Fibroblast of skin of right quadriceps (primary cell): ENCODE data around the gene REPIN1.

ENCODE experiments used
- DNase-seq: peaks from one replicate; pipeline ENCODE4 v3.0.0-alpha.2; 2013

The REPIN1 gene

GRCh38 chr7:150368096-150368883 lies at the start of gene REPIN1:
Gene REPIN1 (plus strand): TSS chr7:150368822. CDS start chr7:150369712, 890 bp downstream.
- peak; percentile 82 for DNase-seq

DNA sequence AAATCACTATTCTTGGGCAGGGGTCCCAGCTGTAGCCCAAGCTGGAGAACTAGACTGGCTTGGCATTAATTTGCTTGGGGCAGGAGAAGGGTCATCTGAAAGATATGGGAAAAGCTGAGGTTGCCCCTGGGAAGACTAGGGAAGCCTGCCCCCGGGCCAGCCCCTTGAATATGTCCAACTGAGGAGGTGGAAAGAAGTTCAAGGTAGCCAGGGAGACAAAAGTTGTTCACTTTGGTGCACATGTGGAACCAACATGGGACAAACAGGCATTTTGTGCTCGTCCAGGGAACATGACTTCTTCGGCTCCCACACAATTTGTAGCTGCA lies 46.9 kb upstream of the REPIN1 start:
- no peak for DNase-seq

GRCh38 chr7:150322114-150322832 lies 46.3 kb upstream of the REPIN1 start:
- no peak for DNase-seq

DNA sequence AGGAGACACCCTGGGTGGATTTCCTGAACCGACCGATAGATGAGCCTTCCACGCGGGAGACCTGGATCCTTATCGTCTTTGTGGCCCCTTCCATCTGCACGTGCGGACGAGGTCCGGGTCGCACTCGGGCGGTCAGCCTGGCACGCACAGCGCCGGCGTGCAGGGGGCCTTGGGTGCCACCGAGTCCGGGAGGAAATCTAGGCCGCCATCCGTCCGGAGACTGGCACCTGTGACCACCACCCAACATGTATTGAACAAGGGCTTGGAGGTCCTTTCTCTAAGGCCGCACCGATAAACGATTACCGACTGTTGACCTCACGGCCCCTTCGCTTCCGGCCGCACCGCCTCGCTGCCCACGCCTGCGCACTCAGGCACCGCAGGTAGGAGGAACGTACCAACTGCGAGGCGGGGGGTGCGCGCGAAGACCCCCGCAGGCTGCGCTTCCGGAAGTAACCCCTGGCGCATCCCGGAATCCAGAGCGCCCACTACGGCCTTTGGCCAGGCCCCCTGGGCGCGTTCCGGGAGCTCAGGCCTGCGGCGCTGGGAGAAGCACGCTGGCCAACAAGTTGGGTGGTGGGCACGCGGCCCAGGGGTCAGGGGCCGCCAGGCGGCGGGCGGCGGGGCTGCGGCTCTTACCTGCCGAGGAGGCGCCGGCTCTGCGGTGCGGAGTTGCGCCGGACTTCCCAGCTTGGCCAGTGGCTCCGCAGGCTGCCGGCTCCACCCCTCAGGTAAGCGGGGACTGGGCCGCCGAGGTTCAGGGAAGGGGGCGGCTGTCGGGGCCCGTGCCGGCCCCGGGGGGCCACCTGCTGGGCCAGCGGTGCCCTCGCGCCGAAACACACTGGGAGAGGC lies 45.6 kb upstream of the REPIN1 start, which contains the start of the genes ACTR3C and LRRC61:
TSS of gene ACTR3C (minus strand) at position 713 of the 849 bp plus-strand sequence. CDS start 28,249 bp downstream, outside the sequence.
TSS of gene LRRC61 (plus strand) at position 523 of the 849 bp plus-strand sequence. CDS start 13,507 bp downstream, outside the sequence.
- DNase-seq: peak; percentile 10

DNA sequence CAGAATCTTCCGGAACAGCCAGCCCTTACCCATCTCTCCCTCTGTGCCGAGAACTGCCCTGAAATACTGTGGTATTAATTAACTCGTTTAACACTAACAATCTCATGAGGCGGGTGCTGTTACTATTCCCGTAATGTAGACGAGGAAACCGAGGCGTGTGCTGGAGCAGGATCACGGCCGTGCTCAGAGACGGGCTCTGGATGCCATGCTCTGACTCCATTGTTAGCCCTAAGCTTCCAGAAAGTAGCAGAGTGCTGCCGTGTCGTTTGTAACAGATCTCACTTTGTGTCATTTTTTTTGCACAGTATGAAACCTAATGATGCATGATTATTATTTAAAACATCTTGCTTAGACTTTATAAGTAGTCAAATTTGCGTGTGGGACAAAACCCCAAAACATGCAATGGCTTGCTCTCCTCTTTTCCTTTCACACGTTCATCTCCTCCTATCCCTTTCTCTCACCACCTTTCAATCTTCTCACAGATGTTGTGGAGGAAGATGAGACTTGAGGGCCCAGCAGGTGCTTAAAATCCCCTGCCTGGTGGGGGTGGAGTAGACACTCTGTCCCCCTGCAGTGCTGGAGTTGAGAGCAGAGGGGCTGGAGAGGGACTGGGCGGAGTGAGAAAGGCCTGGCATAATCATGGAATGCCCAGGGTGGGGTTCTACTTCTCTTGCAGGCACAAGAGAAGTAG lies 44.8 kb upstream of the REPIN1 start:
- DNase-seq: no peak

DNA sequence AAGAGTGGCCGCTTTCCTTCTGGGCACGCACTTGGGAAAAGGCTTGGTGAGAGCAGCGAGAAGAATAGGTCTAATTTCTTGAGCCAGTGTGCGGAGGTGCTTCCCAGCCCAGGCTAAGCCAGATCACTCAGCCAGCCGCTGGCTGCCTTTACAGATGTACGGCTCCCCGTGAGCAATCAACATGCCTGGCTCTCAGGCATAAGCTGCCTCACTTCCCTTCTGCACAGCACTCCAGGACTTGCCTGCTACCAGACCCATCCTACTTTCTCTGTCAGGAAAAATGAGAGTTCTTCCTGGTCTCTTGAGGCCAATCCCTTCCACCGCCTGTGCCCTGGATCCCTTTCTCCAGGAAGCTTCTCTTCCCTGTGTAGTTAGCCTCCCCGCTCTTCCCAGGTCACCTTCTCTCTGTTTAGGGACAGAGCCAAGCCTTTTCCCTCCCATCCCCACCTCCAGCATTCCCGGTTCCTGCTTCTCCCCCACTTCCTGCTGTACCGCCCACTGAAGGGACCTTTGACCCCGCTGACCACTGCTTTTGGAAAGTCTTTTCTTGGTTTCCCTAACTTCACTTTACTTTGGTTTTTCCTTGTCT lies 44.2 kb upstream of the REPIN1 start:
- no peak for DNase-seq

DNA sequence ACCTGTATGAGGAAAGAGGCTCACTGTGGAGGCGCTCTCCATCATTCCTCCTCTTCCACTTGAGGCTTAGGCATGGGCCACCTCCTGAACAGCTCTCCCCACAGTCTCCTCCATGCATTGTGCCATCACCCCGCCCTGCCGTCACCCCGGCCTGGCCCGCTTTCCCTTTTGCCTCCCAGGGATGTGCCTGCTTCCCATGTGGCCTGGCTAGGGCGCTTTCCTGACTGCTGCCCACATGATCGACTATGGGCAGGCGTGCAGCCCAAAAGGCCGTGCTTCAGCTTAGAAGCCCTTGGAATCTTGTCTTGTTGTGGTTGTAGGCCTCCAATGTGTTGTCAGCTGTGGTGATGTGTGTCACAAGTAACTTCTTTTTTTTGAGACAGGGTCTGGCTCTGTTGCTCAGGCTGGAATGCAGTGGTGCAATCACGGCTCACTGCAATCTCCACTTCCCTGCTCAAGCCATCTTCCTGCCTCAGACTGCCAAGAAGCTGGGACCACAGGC lies 43.5 kb upstream of the REPIN1 start:
- DNase-seq: peak; percentile 17

DNA sequence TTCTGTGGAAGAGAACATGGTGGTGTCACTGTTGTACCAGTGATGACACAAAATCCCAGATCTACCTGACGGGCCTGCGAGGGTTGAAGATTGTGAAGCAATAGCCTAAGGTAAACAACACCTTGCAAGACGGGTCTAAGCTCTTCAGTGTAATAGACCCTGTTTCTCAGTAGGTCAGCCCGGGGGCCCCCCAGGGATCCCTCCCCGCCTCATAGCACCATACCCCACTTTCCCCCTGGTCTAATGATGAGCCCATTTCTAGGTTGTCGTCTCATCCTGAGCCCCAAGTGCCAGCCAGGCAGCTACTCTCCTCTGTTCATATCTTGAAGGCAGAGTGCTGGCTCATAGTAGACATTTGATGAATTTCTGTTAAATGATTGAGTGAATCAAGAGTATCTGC lies 42.7 kb upstream of the REPIN1 start:
- DNase-seq: no peak

GRCh38 chr7:150326657-150327268 lies 41.9 kb upstream of the REPIN1 start:
- no peak for DNase-seq

DNA sequence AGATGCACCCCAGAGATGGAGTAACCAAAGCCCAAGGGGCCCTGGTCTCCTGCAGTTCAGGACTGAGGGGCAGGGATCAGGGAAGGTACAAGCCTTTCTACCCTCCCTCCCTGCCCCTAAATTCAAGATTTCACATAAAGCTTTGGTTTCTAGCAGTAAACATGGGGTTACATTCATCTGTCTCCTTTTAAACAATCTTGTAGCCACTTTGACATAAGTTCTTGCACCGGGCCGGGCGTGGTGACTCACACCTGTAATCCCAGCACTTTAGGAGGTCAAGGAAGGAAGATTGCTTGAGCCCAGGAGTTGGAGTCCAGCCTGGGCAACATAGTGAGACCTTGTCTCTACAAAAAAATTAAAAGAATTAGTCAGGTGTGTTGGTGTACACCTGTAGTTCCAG lies 41.3 kb upstream of the REPIN1 start:
- DNase-seq: no peak

DNA sequence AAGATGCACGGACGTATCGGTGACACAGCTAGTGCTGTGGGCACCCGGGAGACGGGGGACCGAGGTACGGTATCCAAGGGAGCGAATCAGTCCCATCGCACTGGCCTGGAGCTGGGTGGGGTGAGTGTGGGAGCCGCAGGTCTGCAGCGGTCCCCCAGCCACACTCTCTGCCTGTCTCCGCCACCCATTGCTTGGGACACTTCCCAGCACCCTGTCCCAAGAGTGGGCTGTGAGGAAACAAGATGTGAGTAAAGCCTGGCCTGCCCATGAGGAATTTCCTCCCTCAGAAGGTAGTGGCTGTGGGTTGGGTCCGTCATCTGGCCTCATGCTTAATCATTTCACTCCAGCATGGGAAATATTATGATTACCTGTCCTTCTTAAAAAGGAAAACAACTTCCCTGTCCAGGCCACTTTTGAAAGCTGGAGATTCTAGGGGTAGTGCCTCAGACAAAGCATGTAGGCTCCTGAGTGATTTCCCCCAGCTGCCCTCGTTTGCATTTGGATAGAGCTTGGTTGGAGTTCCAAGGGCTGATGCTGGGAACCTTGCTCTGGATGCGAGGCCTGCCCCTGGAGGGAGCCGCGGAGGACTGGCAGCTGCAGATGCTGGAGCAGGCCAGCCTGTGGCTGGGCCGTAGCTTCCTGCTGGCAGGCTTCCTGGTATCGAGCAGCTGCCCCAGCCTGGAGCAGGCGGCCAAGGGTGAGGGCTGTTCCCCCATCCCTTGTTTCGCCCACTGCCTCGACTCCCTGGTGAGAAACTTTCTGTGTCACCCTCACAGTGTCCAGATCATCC lies 39.1 kb upstream of the REPIN1 start:
- no peak for DNase-seq

DNA sequence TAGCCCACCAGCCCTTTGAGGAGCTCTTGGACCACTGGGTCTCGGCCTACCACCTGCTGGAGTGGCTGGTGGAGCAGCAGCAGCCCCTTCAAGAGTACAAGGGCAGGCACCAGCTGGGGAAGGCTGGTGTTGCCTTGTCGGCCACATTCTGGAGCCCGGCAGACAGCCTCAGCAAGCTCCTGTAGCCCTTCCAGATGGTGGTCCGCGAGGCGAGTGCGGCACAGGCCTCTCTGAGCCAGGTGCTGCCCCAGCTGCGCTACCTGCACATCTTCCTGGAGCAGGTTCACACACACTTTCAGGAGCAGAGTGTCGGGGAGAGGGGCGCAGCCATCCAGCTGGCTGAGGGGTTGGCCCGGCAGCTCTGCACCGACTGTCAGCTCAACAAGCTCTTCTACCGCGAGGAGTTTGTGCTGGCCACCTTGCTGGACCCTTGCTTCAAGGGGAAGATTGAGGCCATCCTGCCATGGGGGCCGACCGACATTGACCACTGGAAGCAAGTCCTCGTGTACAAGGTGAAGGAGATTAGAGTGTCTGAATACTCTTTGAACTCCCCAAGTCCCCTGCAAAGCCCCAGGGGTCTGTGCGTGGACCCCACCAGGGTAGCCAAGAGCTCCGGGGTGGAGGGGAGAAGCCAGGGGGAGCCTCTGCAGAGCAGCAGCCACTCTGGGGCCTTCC lies 38.3 kb upstream of the REPIN1 start:
- DNase-seq: no peak

DNA sequence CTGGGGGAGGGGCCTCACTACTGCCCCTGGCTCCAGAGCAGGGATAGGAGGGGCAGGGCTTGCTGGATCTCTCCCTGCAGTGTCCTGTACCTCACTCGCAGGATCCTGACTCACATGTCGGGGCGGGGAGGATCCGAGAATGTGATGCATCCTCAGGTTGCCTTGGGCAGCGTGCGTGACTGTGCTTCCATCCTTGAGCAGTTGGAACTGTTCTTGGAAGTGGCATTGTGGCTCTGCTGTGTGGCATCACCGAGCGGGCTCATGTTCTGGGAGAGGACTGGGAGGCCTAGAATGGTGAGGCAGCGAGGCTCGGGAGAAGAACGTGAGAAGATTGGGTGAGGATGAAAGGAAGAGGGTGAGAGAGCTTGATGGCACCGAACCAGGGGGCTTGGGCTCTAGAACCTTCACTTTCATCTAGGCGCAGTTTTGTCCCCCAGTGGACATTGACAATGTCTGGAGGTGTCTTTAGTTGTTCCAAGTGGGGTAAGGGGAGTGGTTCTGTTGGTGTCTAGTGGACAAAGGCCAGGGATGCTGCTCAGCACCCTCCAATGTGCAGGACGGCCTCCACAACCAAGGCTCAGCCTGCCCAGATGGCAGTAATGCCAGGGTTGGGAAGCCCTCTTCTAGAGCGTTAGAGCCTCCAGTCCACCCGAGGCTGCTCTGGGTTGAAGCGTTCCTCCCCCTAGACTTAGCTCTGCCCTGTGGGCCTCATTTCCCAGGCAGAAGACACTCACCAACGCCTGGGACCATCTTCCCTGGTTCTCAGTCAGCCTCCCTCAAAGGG lies 35.6 kb upstream of the REPIN1 start:
- DNase-seq: no peak

GRCh38 chr7:150333659-150334058 lies 35.0 kb upstream of the REPIN1 start:
- no peak for DNase-seq

- no peak for DNase-seq
Observed at GRCh38 chr7:150334108-150334507, 34.5 kb upstream of the REPIN1 start.

DNA sequence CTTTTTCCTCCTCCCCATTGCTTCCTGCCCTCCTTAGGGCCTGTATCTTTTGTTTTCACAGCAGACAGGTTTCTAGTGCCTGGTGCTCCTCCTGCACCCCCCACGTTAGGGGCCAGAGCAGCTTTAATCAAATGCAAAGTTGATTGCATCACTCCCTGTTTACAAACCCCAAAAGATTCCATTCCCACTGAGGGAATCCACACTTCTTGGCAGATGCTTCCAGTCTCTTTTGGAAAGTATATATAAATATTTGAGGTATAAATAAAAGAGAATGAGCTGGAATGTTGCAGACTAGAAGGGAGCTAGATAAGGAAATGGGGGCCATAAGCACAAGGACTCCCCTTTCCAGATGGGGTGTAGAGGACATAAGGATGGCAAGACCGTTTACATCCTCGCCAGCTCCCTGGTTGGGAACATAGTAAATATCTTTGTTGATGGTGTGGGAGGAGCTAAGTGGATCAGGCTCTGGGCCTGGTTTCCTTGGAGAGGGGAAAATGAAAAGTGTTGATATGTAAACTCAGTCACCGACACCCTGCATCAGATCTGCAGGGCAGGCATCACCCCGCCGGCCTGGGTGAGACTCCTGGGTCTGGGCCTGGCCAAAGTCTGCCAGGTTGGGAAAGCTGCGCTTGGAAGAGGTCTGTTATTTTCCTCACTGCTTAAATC lies 33.4 kb upstream of the REPIN1 start:
- peak; percentile 62 for DNase-seq

DNA sequence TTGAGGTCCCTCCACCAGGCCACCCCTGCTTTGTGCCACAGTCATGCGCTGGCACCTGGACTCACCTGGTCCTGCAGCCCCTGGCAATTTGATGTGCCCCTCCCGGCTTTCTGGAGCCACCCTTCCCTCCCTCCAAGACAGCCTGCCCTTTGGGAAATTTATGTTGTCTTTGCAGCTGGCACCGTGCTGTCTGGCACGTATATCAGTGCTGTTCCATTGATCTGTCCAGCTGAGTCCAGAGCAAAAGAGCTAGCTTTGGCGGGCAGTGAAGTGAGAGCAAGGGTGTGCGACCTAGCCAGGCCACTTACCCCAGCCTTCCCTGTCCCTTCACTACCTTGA lies 32.9 kb upstream of the REPIN1 start:
- no peak for DNase-seq

GRCh38 chr7:150336746-150337145 lies 31.9 kb upstream of the REPIN1 start:
- no peak for DNase-seq

- no peak for DNase-seq
Observed at GRCh38 chr7:150337179-150337578, 31.4 kb upstream of the REPIN1 start.
